Skeletal muscle cell (primary cell): ENCODE results near the gene IGF1R.

Experiments used
- DNase-seq: peaks from one replicate; pipeline ENCODE4 v3.0.0-alpha.2; 2010; ENCODE audit warnings: low read depth
- H3K4me3 ChIP-seq: 2 replicates; pipeline ENCODE4 v1.5.1; 2011; ENCODE audit warnings: low read depth, mild to moderate bottlenecking, control low read depth, low read length, moderate library complexity

IGF1R gene

DNA sequence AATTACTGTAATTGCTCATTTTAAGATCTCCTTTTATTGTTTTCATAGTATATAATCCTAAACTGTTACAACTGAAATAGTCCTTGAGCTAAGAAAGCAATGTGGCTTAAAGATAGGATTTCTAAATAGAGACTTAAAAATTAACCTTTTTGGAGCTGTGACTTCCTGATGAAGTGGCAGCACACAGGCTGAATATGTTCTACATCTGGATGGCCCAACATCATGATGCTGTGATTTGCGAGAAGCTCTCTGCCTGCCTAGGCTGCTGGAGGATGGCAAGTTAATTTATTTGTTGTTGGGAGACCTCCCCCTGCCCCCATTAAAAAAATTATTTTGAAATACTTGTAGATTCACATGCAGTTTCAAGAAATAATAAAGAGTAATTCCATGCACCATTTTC is 134.5 kb downstream of the IGF1R start:
- no peak for DNase-seq
- no peak overlapping the region for H3K4me3 ChIP-seq

DNA sequence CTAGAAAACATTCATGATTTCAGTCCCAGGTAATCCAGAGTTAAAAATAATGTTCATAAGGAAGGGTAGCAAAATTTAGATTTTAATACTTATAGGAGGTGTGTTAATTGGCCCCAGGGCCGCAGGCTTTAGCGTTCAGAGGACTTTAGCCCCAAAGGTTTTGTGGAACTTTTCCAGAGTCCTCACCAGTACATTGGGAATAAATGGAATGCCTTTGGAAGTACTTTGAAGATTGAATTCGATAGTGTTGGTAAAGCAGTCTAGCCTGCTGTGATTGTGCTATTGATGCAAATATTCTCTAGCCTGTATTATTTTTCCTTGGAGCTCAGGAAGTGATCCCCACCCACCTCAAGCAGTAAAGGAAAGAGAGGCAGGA is 137.1 kb downstream of the IGF1R start:
- H3K4me3 ChIP-seq, result no peak overlapping the region
- DNase-seq, result no peak

DNA sequence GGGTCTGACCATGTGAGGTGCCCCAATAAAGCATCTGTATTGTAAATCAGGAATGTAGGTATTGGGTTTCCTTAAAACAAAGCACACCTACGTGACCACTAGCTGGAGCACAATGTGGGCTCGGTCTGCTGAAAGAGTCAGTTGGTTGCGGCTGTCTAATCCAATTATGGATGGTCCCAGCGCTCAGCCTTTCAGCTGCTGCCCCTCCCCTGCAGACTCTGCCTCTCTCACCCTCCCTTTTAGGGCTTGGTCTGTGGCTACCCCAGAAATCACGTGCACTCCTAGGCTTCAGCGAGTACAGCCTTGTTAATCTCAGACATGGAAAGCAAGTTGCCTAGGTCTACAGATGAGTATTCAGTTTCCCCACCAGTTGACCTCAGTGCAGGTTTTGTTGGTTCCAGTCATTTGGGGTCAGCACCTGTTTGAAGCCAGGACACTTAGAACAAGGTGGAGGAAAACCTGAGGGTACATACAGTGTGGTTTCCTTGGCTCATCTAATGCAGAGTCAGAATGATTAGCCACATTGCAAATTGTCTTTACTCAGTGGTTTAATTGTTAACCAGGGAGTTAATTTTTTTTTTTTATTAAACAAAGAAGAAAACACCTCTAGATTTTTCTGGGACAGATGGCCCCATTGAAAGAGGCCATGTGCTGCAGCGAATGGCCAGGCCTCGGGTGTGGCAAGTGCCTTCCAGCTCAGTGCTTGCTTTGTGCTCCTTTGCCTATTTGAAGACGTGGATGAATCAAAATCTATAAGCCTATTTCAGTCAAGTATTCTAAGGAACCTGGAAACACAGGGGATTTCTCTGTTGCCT is 137.7 kb downstream of the IGF1R start:
- no peak for DNase-seq
- no peak overlapping the region for H3K4me3 ChIP-seq

DNA sequence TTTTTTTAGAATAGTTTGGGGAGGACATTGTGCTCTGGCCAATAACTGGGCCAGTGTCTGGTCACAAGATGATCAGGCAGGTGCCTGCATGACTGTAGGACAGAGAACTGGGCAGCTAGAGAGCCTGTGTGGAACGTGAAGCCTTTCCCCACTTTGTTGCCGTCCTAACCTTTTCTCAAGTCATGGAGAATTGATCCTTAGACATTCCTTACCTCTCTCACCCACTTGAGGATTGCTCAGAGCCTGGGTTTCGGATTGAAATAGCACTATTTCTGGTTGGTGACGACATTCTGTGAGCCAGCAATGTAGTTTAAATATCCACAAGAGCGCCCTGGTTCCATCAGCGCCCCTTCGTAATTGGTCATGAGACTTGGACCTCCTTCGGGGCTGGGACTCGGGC is 138.4 kb downstream of the IGF1R start:
- DNase-seq, result no peak
- H3K4me3 ChIP-seq, result no peak overlapping the region

DNA sequence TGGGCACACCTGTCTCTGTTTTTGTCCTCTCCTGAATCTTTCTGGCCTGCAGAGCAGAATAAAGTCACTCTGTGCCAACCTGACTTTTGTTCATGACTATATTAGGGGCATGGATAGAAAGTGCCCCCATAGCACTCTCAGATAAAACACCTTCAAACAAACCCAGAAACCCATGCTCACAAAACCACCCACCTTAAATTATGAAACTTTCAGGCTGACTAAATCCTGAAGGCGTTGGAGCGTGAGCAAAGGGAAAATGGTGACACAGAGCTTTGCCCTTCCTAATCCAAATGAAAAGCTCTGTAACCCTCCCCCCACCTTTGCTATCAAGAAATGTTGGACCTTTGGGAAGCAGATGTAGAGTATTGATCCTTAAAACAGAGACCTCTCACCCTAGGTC is 138.9 kb downstream of the IGF1R start:
- no peak for DNase-seq
- no peak overlapping the region for H3K4me3 ChIP-seq

DNA sequence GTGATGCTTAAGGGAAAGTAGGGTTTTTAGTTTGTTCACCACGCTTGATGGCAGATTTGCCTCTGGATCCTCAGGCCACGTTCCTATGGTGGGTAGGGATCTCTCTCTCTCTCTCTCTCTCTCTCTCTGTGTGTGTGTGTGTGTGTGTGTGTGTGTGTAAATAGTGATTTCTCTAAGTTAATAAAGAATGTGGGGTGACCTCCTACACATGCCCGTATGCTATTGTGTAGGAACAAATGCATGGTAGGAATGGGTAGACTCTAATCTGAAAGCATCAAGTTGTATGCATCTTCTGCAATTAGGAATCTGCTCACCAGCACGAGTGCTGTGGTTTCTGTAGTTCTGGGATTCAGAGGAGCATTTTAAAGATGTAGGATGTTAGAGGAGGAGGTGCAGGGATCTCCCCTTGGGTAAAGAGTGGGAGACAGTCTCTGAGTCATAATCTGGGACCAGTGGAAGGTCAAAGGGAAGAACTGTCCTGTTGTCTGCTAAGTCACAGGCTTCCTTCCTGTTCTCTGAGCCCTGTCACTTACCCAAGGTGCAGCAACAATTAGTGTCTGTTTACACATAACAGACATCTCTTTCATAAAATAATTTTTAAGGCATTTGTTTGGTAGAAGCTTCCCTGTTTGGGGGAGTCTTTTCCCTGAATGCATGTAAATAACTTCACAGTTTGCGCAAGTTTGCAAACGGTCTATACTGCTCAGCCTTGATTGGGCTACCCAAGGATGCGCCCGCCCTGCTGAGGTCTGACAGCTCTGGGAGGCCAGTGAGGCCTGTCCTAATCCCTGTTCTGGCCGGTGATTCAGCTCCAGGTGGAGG is 139.8 kb downstream of the IGF1R start:
- DNase-seq, result no peak
- H3K4me3 ChIP-seq, result no peak overlapping the region

DNA sequence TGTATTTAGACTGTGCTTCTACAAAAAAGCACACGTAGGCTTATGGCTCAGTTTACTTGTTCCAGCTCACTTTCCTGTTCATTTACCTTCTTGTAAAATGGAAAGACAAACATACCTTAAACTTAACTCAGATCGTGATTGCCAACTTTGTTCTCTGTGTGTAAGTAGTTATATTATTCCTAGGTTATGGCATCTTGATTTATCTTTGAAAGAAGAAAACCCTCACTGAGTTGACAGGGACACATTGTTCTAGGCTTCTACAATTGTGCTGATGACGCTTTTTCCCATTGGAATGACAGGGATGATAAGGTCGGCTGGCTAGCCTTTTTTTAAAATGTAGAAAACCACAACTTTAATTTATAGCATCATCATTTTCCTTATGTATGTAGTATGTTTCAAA is 140.7 kb downstream of the IGF1R start:
- DNase-seq, result no peak
- no peak overlapping the region for H3K4me3 ChIP-seq

DNA sequence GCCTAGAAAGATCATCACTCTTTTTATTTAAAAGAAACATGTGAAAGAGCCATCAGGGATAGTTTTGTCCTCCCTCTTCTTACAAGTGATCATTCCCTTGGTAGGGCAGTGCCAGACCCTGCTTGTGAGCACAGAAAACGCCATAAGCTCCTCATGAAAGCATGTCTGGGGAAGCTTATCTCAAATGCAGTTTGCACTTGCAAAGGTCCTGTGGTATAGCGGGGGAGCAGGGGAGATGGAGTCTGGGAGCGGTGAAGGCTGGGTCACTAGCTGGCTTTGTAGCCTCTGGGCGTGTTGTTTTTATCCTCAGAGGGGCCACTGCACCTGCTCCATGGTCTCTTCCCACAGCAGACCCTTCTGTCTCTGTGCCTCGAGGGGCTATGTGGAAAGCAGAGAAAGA is 141.9 kb downstream of the IGF1R start:
- H3K4me3 ChIP-seq, result no peak overlapping the region
- DNase-seq, result no peak

DNA sequence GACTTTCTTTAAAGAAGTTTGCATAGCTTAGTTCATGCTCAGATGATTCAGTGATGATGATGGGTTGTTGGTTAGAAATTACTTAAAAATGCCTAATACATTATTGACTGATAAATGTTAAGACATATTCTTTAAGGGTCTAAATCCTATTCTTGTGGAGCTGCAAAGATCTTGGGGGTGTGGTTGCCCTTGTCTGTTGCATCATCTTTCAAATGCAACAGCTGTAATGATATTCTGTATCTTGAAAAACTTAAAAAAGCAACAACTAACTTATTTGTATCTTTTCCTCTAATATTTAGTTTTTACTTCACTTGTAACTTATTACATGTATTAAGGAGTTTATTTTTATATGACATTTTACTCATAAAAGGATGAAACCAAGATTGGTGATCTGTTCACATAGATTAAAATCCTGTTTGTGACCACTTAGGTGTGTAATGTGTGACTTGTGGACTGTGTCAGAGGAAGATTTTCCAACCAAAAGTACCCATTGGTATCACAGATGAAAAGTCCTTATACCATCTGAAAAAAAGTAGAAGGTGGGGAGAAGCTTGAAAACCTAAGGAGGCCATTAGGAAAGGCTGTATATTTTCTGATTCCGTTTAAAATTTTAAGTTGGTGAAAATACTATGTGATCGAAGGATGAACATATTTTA is 142.8 kb downstream of the IGF1R start:
- no peak overlapping the region for H3K4me3 ChIP-seq
- no peak for DNase-seq

DNA sequence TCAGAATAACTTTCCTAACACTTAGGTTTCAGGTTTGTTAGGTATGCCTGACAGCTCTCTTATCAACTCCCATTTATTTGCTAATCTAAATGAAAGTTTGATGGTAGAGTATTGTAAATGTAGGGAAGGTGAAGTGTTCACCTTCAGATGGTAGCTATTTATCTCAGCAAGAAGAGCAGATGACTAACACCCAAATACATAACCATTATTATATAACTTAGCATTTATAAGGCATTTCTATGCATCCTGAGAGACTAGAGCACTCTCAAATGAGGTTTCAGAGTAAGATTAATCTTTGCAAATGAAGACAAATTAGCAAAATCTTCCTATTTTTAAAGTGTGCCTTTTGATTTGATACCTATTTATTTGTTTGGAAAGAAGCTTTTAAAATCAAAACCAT is 143.8 kb downstream of the IGF1R start:
- DNase-seq, result no peak
- no peak overlapping the region for H3K4me3 ChIP-seq

DNA sequence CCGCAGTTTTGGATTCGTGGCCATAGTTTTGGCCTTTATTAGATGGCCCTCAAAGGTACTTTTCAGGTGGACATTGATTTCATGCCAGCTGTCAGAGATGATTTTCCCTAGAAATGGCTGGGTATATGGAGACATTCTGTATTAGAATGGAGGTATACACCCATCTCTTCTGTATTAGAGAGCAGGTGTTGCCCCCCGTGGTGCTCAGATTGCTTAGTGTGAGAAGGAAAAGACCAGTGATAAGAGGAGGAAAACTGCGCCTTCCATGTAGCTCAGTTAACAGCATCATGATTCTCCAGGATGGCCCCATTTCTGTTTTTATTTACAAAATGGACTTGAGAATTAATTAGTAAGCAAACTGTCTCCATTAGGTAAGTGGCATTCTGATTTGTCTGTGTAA is 145.9 kb downstream of the IGF1R start:
- no peak for DNase-seq
- H3K4me3 ChIP-seq, result no peak overlapping the region

DNA sequence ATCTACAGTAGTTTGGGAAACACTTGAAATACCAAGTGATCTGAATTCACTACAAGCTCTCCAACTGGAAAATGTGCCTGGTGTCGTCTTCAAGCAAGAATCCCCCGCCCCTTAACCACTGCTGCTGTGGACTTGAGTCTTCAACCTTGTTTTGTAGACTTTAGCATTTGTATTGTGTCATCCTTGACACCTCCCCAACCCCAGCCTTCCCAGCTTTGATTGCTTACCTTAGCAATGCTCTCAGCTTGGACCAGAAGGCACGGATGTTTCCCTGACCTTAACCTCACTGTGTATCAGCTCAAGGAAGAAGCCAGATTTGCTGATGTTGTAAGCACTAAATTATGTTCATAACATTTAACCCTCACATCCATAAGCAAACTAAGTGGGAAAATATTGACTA is 146.4 kb downstream of the IGF1R start:
- no peak for DNase-seq
- no peak overlapping the region for H3K4me3 ChIP-seq

DNA sequence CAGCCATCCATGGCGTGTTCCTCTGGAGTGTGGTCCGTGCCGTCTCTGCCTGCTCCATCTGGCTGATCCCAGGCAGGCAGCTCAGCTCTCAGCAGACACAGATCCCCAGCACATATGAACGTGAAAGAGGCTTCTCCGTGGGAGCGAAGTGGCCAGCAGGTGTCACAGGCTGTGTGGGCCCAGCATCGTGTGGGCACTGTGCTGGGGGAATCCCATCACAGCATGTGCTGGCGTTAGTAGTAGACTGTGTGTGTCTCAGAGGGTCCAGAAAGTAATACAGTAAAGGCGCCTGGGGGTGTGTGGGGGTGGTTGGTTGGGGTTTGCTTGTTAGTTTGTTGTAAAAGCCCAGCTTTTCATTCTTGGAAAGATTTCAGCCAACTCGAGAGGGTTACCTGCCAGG is 147.6 kb downstream of the IGF1R start:
- no peak for DNase-seq
- no peak overlapping the region for H3K4me3 ChIP-seq

DNA sequence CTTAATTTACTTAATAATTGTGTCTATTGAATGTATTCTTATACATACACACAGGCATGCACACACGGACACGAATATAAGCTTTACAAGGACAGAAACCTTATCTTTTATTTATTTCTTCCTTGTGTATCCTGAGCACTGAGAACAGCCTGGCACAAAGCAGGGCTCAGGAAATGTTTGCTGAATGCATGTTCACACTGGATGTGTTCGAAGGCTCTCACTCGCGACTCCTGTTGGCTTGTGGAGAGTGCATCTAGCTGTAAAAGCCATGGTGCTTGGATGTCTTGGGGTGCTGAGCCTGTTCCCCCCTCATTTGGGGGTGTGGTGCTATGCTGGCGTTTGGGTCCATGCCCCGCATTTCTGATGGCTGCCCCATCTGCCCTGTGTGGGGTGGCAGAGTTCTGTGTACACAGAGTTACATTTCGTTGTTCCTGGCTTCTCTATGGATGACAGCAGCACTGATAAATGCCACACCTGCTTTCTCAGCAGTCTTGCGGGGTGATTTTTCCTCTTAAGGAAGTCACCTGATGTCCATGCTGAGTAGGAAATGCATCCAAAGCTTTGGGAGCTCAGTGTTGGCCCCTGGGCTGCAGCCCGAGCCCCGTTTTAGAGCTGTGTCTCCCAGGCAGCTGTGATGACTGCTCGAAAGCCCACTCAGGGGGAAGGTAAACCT is 148.5 kb downstream of the IGF1R start:
- no peak overlapping the region for H3K4me3 ChIP-seq
- DNase-seq, result no peak

DNA sequence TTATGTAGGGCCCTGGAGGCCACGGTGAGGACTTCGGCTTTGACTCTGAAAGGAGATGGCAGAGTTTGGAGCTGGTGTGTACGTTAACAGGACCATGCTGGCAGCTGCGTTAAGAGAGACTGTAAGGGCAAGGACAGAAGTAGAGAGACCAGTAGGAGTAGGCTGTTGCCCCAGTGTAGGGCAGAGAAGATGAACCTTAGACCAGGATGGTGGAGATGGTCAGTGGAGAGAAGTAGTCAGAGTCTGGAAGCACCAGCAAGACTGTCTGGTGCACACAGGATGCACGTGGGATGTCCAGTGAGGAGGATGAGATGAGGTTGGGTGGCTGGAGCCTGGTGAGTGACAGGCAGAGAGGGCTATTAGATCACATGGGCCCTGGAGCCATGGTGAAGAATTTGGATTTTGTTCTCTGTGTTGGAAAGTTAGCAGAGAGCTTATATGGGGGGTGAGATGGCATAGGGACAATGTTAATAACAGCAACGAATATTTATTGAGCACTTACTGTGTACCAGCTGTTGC is 150.1 kb downstream of the IGF1R start:
- H3K4me3 ChIP-seq, result no peak overlapping the region
- DNase-seq, result no peak

DNA sequence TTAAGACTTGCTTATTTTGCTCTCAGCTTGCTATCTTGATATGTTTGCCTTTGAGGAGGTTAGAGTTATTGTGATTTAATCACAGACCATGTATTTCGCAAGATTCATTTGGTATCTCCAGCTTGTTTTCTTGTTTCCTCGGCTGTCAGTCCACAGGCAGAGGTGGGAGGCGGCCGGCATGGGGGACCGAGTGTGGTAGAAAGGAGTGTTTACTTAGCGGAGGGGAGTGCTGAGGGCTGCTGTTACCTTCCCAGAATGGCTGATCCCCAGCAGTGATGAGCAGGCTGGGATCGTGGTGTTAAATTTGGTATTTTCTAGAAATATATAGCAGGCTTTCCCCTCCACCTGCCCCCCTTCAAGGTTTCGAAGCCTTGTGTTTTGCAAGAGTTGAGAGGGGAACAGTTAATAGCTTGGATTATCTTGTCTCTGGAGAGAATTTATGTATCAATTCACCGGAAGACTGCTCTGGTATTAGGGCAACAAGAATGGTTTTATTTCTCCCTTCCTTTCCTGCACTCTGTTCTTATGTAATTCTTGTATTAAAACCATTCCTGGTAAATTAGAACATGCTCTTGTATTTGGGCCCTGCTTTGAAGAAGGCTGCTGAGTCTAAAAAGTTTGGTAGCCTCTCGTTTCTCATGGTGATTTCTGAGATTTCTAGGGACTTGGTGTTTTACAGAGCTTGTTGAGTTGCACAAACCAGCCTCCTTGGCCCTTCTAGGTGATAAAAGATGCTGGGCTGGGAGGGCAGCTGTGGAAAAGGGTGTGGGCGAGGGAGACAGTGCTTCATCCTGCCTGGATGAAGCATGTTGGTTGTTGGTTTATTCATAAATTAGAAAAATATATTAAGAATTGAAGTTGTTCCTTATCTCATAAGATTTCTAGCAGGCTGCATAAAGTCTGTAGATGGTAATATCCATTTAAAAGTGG is 151.4 kb downstream of the IGF1R start:
- H3K4me3 ChIP-seq, result peak overlapping the region; percentile 1
- no peak for DNase-seq

DNA sequence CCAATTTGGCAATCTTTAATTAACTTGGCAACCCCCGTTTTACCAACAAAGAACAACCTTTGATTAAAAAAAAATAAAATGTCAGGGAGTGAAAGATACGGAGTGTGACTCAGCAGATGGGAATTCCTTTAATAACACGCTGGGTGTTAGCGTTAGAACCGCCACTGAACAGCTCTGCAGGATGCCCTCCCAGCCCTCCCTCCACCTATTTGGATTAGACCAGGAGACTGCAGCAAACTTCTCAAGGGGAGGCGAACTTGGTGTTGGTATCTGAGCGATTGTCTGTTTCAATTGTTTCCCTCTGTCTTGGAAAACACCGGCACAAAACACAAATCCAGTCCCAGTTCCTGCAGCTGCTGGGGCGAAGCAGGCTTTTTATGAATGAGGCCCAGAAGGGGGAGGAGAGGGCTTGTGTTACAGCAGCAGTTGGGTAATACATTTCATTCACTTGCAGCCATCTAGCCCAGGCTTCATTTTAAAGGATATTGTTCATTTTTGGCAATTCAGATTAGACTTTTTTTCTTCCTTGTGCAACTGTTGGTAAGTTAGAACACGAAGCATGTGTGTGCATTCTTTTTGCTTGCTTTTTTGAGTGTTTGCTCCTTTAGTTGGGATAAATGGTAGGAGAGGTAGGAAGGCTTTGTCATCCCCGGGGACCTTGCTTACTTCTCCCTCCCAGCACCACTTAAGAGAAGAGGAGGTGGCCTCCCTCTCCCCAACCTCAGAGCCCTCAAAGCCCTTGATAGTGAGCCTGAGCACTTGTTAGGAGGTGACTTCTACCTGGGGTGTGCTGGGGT is 152.3 kb downstream of the IGF1R start:
- DNase-seq, result peak; percentile 79
- H3K4me3 ChIP-seq, result peak overlapping the region; percentile 5

DNA sequence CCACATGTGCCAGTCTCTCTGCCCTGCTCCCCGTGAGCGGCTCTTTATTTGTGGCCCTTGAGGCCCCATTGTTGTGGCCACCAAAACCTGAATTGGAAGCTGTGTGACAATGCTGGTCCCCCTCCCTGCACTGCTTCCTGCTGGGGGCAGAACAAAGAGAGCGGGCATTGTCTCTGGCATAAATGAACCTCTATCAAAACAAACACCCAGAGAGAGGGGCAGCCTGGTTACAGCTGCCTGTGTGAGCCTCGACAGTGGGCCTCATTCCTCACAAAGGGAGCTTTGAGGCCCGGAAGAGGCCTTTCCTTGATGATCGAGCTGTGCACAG is 152.9 kb downstream of the IGF1R start:
- no peak for DNase-seq
- no peak overlapping the region for H3K4me3 ChIP-seq
